GM13977 (cell line): Measurements from ENCODE around the gene C1QTNF5.
A peak's percentile ranks its signal among the peaks of the same experiment; 100 is the strongest.

ENCODE experiments used
- DNase-seq: peaks from one replicate; pipeline ENCODE4 v3.0.0; 2012; ENCODE audit warnings: low spot score
- in situ Hi-C: fragments of 300-500 bp; cut with MboI; formaldehyde crosslinking; loops from one replicate; pipeline ENCODE4 v1.12.0; 2022; ENCODE audit warnings: low sequenced_read_pairs, low pct_unique_long_range_greater_than_20kb, mixed read lengths, inconsistent platforms; ENCODE audit not compliant: unreplicated experiment
- TF ChIP-seq, protein P1 (sequence below): IDR thresholded peaks from 2 replicates; pipeline ENCODE4 v1.5.1; 2012; ENCODE audit warnings: mild to moderate bottlenecking, control low read depth; ENCODE audit not compliant: insufficient read depth; ENCODE audit errors: extremely low read depth, missing control alignments

C1QTNF5 gene

DNA sequence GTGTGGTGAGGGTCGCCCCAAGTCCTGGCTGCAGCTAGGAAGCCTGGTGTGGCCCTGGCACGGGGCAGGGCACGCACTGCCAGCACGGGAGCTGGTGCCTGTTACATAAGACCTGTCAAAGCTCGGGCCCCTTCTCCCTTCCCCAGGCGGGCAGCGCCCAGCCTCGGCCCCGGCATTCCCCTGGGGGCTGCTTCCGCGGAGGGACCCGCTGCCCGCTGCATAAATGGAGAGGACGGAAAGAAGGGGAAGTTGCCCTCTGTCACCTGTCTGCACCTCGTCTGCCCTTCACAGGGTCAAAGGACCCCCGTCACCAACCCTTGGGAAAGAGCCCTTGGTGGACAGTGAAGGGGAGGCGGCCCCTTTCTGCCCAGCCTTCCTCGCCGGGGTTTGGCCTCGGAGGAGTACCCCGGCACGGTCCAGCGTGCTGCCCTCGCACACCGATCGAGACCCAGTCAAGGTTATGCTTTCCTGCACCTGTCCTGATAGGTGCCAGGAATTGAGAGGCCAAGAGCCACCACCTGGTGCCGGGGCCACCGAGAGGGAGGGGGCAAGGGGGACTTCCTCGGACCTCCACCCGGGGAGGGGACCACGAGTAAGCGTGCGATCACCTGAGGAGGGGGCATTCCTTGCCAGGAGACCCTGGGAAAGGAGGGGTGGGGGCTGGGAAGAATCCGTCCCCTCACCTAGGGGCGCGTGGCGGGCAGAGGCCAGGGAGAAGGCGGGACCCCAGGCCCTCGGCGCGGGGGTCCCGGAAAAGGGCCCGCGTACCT lies 22.6 kb upstream of the C1QTNF5 start:
- TF ChIP-seq, protein P1, sequence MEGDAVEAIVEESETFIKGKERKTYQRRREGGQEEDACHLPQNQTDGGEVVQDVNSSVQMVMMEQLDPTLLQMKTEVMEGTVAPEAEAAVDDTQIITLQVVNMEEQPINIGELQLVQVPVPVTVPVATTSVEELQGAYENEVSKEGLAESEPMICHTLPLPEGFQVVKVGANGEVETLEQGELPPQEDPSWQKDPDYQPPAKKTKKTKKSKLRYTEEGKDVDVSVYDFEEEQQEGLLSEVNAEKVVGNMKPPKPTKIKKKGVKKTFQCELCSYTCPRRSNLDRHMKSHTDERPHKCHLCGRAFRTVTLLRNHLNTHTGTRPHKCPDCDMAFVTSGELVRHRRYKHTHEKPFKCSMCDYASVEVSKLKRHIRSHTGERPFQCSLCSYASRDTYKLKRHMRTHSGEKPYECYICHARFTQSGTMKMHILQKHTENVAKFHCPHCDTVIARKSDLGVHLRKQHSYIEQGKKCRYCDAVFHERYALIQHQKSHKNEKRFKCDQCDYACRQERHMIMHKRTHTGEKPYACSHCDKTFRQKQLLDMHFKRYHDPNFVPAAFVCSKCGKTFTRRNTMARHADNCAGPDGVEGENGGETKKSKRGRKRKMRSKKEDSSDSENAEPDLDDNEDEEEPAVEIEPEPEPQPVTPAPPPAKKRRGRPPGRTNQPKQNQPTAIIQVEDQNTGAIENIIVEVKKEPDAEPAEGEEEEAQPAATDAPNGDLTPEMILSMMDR = no peak
- in situ Hi-C loops = no loop called here
- DNase-seq = no peak

DNA sequence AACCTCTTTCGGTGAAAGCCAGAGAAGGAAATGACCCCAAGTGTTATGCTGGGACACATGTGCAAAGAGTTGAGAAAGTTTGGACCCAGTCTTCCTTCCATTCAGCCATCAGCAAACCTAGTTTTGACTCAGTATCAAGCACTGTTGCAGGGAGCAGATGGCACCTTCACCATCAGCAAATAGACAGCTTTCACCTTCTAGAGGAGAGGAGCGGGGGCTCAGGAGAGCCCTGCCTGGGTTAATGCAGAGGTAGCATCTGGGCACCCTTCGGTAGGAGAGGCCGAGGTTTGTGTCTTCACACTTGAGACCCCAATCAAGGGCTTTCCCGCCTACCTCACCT lies 22.0 kb upstream of the C1QTNF5 start:
- in situ Hi-C loops = no loop called here
- DNase-seq = no peak
- TF ChIP-seq, protein P1 = no peak

DNA sequence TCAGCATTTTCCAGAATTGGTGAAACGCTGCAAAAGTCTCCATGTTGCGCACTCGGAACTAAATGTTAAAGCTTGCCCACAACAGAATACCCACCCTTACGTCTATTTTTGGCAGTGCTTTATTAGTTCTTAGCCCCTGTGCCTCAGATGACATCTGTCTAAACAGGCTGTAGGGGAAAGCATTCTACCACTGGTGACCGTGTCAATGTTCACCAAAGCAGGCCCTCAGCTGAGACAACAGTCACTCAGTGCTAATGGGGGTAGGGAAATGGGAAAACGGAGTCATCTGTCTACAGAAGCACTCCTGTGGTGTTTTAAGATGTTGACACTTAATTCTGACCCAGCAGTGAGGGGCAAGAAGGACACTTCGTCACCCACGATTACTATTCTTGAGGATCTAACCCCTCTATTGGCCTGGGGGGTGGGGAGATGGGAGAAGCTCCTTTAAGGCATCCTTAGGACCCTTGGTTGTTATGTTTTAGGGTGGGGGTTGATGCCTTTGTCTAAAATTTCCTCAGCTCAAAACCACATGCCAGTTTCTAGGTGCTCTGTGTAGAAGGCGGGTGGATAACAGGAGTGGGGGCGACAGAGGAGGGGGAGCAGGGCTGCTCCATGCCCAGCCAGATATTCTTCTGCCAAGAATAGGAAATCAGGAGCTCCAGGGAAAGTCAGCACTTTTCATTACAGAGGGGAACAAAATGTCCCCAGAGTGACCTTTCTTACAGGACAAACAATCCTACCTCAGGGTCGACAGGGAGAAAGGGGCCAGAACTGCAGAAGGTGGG lies 21.4 kb upstream of the C1QTNF5 start:
- in situ Hi-C loops = no loop called here
- TF ChIP-seq, protein P1 = no peak

DNA sequence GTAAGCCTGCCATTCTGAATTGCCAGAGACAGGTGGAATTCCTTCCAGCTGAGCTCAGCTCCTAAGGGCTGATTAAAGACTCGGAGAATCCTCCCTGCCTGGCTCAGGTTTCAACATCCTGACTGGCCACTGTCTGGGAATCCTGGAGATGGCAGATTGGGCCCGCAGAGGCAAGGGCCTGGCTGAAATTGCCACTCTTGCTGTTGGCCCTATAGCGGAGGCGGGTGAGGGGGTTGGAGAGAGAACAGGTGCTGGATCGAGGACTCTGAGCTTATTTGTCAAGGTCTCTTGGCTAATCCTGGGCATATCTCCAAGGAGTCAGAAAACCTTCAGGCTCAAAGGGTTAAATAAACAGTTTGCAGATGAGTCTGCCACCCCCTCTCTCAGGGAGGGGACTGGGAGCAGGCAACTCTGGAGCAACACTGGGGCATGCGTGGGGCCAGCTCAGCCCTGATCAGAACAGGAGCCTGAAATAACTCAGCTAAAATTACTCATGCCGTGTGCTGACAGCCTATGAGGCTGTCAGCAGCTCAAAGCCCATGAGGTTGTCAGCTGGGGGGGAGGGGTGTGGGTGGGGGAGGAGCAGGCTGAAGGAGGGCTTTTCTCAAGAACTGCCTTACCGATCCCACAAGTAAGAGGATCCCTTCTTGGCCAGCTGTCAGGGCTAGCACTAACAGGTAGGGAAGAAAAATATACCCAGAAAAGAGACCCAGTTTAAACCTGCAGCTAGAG lies 20.5 kb upstream of the C1QTNF5 start:
- peak; percentile 59 for DNase-seq
- in situ Hi-C loops = no loop called here
- TF ChIP-seq, protein P1 = no peak

More for the DNA sequence above, 21.4 kb upstream of the C1QTNF5 start:
- no peak for DNase-seq

DNA sequence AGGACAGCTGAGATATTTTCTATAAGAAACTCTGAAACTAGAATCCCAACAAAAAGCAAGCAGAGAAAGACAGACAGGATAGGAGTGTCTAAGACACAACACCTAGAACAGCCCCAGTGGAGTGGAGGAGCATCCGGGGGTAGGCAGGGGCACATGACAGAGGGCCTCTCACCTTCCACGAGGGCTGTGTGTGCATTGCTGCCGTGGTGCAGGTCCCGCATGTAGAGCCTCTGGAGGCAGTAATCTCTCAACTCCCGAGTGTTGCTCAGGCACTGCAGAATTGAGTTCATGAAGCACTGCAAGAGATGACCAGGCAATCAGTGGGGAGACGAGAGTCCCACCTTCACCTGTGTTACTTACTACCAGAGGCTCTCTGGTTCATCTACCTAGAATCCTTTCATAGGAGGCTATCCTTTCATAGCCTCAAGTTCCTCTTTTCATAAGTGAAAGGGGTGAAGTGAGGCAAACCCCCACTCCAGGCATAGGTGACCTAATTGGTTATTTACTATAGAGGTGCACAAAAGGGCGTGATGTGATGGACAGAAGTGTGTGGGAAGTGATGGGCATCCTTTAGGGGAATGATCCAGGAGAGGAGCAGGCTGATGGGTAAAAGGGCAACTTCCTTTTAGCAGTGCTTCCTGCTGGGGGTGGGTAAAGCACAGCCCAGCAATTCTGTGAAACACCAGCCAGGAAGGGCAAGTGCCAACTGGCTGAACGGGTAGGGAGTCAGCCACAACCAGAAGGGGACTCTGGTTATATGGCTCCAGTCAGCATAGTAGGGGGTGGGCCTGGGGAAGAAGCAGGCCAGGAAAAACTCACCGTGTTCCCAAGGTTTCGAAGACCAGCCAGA lies 18.9 kb upstream of the C1QTNF5 start:
- TF ChIP-seq, protein P1 = no peak
- in situ Hi-C loops = loop anchor here (10.0 kb wide), 1 partner anchor 115 kb away; no protein-coding TSS in a partner anchor

More for the DNA sequence above, 18.9 kb upstream of the C1QTNF5 start:
- no peak for DNase-seq
